ENCODE measurements around the gene BRD3. TPM values are rescaled to one million over a fixed set of nuclear protein-coding genes. Genes with fewer than 3 reads are reported as not detected.

BRD3 gene
- total RNA-seq, 1 donor from 2014 or later, result 98.1 TPM

DNA sequence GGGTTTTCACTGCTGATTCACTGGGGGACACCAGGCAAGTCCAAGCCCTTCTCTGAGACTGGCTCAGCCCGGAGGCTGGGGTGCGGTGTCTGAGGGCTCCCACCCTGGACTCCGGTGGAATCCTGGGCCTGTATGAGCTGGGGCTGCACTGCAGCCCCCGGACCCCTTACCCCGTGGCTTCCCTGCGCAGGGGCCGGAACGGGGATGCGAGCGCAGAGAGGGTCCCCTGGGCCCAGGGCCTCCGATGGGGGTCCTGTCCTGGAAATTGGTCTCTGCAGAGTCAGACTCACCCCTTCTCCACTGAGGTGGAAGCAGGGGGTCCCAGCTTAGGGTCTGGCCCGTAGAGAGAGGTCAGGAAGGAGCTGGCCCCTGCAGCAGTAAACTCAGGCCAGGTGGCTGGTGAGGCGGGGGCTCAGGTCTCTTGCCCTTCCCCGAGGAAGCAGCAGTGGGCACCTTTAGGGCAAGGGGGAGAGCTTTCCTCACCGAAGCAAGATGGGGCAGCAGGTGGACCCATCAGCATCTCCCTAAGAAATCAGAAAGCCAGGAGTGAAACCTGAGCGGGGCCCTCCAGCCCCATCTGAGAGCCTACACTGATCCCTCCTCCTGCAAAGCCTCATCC, 74.1 kb downstream of the BRD3 start:
- TF ChIP-seq, protein P1, sequence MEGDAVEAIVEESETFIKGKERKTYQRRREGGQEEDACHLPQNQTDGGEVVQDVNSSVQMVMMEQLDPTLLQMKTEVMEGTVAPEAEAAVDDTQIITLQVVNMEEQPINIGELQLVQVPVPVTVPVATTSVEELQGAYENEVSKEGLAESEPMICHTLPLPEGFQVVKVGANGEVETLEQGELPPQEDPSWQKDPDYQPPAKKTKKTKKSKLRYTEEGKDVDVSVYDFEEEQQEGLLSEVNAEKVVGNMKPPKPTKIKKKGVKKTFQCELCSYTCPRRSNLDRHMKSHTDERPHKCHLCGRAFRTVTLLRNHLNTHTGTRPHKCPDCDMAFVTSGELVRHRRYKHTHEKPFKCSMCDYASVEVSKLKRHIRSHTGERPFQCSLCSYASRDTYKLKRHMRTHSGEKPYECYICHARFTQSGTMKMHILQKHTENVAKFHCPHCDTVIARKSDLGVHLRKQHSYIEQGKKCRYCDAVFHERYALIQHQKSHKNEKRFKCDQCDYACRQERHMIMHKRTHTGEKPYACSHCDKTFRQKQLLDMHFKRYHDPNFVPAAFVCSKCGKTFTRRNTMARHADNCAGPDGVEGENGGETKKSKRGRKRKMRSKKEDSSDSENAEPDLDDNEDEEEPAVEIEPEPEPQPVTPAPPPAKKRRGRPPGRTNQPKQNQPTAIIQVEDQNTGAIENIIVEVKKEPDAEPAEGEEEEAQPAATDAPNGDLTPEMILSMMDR (IDR thresholded peaks at IDR 0.05; ENCODE audit: unreplicated experiment), result no peak
- H3K9me3 Mint-ChIP-seq (ENCODE audit: low read depth), result no peaks in the 10 kb centered on the region

DNA sequence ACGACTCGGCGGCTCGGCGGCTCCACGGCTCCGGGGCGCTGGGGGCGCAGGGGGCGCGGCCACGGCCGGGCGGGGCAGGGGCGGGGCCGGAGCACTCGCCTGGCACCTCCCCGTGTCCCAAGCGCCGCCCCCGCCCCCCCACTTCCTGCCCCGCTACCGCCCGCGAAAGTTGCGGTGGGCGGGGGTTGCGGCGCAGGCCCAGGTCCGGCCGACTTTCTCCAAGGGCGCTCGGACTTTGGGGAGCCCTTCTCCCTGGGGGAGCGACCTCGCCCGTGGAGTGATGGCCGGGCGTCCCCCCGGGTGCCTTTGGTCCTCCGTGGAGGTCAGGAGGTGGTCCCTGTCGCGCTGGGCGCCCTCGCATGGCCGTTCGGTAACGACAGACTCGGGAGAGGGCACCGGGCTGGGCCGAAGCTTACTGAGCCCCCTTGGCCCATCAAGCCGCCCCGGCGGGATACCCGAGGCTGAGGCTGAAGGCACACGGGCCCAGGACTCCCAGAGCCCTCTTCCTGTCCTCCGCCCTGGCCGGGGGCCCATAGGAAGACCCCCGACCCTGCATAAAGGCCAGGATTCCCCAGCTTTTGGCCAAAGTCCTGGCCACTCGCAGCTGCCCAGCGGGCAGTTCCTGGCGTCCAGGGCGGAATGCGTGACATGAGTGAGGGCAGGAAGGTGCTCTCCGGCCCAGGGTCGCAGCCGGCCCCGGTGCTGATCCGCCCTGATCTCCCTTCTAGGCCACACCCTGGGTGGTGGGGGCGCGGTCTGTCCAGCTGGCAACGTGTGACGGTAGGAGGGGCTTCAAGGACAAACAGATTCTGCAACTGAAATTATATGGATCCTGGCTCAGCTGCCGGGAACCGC, 74.8 kb downstream of the BRD3 start:
- H3K36me3 Mint-ChIP-seq (ENCODE audit: insufficient read depth), result no peaks in the 10 kb centered on the region
- peak overlapping the region; percentile 70 for H3K4me3 Mint-ChIP-seq (ENCODE audit: low read depth)
- H3K27me3 Mint-ChIP-seq, result no peaks in the 10 kb centered on the region
- H3K9me3 Mint-ChIP-seq (ENCODE audit: low read depth), result no peaks in the 10 kb centered on the region
- DNase-seq (ENCODE audit: low spot score, unreplicated experiment), result peak; percentile 66
- peaks cover 20% of the 10 kb centered on the region for H3K4me1 Mint-ChIP-seq (ENCODE audit: low read depth)
- peak overlapping the region; percentile 24 for H3K27ac Mint-ChIP-seq
- TF ChIP-seq, protein P1 (IDR thresholded peaks at IDR 0.05; ENCODE audit: unreplicated experiment), result peak; percentile 47

More for the DNA sequence above, 74.1 kb downstream of the BRD3 start:
- Mint-ChIP-seq H3K27me3 (no peaks in the 10 kb centered on the region), H3K36me3 (ENCODE audit: insufficient read depth) (no peaks in the 10 kb centered on the region), H3K4me3 (ENCODE audit: low read depth) (peak overlapping the region; percentile 70), H3K27ac (peak overlapping the region; percentile 24), H3K4me1 (ENCODE audit: low read depth) (peaks cover 15% of the 10 kb centered on the region)
- DNase-seq (ENCODE audit: low spot score, unreplicated experiment), result no peak

DNA sequence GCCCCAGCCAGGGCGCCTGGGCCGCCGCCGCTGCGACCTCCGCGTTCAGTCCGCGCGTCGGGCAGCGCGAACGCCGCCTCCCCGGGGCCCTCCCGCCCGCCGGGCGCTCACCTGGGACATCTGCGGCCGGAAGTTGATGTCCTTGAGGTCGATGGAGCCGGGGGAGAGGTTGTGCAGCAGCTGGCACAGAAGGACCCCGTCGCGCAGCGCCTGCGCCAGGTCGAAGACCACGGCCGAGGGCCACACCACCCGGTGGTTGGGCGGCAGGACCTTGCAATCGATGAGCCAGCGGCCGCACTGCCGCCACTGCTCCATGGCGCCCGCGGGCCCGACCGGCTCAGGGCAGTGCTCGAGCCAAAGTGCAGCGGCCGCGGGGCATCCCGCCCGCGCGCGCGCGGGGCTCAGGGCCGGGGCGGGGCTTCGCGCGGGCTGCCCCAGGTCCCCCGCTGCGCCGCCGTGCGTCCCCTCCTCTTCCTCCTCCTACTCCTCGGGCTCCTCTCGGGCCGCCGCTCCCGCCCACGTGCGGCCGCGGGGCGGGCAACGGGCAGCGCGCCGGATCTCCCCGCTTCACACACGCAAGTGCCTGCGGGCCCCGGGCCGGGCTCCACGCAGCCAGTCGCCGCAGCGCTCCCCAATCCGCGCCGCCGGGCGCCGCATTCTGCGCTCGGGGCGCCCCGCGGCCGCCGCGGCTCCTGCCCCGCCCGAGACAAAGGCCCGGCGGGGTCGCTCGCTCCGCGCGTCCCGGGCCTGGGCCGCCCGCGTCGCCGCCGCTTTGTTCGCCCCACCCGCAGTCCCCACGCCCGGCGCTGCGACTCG, 75.7 kb downstream of the BRD3 start, which contains the start of gene VAV2:
TSS of gene VAV2 (minus strand) at position 361 of the 816 bp plus-strand sequence. CDS start at position 315, 46 bp downstream.
- Mint-ChIP-seq H3K27me3 (no peaks in the 10 kb centered on the region), H3K36me3 (ENCODE audit: insufficient read depth) (no peaks in the 10 kb centered on the region), H3K9me3 (ENCODE audit: low read depth) (no peaks in the 10 kb centered on the region), H3K4me1 (ENCODE audit: low read depth) (peaks cover 21% of the 10 kb centered on the region), H3K4me3 (ENCODE audit: low read depth) (peak within 1 kb of the TSS; percentile 97), H3K27ac (peak within 1 kb of the TSS; percentile 98)
- DNase-seq (ENCODE audit: low spot score, unreplicated experiment), result peak; percentile 66
- TF ChIP-seq, protein P1 (IDR thresholded peaks at IDR 0.05; ENCODE audit: unreplicated experiment), result no peak

DNA sequence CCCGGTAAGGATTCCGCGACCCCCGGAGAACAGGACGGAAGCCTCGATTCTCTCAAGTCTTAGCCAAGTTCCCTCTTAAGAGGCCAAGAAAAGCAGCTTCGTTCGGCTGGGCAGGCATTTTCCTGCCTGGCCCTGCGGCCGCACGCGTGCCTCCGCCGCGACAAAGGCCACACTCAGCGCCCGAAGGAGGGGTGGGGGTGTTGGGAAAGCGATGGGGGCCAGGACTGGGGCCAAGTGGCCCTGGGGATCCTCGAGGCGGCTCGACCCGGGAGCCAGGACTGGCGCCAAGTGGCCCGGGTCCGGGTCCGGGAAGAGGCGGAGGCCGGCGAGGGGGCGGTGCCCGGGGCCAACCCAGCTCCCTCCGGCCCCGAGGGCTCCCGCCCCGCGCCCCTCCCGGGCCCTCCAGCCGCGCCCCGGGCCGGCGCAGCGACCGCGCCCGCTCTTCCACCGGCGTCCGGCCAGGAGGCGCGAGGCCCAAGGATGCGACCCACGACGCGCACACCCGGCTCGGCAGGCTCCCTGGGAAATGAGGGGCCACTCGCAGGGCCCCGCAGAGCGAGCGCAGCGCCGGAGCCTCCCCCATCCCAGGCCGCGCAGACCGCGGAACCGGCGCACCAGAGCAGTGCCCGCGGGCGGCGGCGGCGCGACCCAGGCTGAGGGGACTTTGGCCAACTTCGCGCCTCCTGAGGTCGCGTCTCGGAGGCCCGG, 76.5 kb downstream of the BRD3 start:
- Mint-ChIP-seq H3K36me3 (ENCODE audit: insufficient read depth) (no peaks in the 10 kb centered on the region), H3K9me3 (ENCODE audit: low read depth) (no peaks in the 10 kb centered on the region), H3K4me1 (ENCODE audit: low read depth) (peaks cover 25% of the 10 kb centered on the region), H3K4me3 (ENCODE audit: low read depth) (peak overlapping the region; percentile 97), H3K27ac (peak overlapping the region; percentile 98), H3K27me3 (no peaks in the 10 kb centered on the region)
- DNase-seq (ENCODE audit: low spot score, unreplicated experiment), result no peak
- TF ChIP-seq, protein P1 (IDR thresholded peaks at IDR 0.05; ENCODE audit: unreplicated experiment), result no peak

All from progenitor cell of endocrine pancreas (in vitro differentiated cells).